NCI-H187 treated with DMSO at 0.1 percent for 48 hours (cell line): ENCODE data around the gene ELANE.
"Not testable (repeated sequence)": the region's sequence is repeated elsewhere in the genome, so short reads cannot be mapped to it uniquely, and the experiment has no call there.

ENCODE experiments used
- DNase-seq: peaks from one replicate; lab custom pipeline; 2025; lab: John Stamatoyannopoulos, UW

ELANE gene

DNA sequence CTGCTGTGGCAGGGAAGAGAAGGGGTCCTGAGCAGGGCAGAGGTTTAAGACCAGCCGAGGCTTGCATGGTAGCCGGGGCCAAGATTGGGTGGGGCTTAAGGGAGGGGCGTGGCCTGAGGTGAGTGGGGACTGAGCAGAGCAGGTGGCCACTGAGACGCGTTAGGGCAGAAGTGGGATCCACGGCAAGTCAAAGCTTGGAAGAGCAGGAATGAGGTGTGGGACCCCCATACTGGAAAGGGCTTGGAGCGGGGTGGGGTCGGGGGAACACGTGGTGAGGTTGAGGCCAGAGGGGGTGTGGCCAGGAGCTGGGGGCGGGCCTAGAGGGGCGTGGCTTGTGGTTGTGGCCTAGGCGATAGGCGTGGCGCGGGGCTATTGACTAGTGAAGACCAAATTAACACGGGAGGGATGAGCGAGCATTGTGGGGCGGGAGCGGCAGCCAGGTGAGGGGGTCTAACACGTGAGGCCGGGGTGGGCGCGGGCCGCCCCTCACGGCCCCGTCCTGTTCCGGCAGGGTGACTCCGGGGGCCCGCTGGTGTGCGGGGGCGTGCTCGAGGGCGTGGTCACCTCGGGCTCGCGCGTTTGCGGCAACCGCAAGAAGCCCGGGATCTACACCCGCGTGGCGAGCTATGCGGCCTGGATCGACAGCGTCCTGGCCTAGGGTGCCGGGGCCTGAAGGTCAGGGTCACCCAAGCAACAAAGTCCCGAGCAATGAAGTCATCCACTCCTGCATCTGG, 10.6 kb downstream of the ELANE start:
- no peak for DNase-seq

DNA sequence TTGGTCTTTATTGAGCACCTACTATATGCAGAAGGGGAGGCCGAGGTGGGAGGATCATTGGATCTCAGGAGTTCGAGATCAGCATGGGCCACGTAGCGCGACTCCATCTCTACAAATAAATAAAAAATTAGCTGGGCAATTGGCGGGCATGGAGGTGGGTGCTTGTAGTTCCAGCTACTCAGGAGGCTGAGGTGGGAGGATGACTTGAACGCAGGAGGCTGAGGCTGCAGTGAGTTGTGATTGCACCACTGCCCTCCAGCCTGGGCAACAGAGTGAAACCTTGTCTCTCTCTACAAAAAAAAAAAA, 11.2 kb downstream of the ELANE start:
- DNase-seq, result no peak

DNA sequence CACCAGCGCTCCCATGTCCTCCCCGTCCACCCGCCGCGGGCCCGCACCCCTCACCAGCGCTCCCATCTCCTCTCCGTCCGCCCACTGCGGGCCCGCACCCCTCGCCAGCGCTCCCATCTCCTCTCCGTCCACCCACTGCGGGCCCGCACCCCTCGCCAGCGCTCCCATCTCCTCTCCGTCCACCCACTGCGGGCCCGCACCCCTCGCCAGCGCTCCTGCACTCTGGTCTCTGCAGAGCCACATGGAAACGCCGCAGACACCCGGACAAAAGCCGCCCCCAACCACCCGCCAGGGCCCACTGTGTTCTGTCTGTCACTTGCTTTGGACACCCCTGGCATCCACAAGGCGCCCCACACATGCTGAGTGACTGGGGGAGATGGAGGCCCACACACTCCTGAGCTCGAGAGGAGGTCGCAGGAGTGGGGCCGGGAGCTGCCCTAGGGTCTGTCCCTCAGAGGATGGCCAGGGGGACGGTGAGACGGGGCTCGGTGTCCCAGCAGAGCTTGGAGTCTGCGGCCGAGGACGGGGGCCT, 14.7 kb downstream of the ELANE start:
- no peak for DNase-seq

DNA sequence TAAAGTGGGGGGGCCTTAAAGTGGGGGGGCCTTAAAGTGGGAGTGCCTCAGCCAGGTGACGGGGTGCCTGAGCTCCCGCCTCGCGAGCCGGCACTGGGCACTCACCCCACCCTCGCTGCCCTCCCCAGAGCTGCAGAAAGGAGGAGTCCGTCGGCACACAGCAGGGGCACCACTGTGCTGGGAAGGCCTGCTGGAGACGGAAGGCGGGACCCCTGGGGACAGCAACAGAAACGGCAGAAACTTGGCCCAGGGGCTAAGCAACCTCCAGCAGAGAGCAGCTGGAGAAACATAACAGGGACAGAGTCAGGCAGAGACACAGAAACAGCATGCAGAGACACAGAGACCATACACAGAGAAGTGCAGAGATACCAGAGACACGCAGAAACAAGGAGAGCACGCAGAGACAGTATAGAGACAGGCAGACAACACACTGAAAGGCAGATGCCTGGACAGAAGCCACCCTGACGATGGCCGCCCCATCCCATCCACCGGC, 15.2 kb downstream of the ELANE start:
- DNase-seq, result no peak

DNA sequence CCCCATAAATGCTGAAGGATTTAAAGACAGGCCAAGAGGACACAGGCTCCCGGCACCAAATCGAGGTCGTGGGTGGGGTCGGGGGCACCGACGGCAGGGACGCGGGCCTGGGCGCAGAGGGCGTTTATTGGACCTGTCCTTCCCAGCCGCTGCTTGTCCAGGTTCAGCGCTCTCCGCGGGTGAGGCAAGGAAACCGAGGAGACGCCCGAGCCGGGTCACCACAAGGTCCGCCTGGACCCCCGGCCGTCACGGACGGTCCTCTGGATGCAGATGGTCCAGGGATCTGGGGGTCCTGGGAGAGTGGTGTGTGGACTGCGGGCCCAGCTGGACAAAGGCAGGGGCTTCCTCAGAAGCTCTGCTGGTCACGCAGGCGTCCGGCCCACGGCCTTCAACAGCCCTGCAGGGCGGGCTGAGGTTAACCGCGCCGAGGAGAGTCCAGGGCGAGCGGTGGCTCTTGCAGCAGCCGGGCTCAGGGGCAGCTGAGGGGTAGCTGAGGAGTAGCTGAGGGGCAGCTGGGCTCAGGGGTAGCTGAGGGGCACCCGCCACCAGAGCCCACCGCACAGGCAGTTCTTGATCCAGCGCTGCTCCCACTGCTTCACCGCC, 15.9 kb downstream of the ELANE start:
- DNase-seq, result no peak

DNA sequence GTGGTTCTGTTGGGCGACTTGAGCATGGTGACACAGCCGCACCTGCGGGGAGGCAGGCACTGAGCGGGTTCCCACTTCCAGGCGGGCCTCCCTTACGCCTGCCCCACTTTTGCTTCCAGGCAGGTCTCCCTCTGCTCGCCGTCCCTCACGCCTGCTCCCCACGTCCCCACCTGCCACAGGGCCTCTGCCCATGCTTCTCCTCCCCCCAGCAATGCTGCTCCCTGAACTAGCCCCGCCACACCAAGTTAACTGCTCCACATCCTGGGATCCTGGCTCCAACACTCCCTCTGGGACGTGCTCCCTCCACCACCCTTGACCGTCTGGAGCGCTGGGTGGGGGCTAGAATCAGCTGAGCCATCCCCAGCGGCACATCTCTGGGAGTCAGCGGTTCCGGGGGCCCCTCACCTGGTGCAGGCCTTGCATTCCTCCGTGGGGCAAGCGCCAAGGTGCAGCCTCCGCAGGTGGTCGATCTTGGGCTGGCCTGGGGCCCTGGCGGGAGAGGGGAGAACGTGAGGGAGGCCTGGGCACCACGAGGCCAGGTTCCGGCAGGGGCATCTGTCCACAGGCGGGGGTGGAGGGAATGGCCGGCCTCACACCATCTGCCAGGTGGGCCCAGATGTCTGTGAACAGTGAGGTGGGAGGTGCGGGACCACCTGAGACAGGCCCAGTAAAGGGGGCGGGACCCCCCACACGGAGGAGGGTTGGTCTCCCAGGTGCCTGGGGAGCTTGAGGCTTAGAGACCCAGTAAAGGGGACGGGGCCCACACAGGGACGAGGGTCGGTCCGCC, 16.5 kb downstream of the ELANE start:
- DNase-seq, result no peak

DNA sequence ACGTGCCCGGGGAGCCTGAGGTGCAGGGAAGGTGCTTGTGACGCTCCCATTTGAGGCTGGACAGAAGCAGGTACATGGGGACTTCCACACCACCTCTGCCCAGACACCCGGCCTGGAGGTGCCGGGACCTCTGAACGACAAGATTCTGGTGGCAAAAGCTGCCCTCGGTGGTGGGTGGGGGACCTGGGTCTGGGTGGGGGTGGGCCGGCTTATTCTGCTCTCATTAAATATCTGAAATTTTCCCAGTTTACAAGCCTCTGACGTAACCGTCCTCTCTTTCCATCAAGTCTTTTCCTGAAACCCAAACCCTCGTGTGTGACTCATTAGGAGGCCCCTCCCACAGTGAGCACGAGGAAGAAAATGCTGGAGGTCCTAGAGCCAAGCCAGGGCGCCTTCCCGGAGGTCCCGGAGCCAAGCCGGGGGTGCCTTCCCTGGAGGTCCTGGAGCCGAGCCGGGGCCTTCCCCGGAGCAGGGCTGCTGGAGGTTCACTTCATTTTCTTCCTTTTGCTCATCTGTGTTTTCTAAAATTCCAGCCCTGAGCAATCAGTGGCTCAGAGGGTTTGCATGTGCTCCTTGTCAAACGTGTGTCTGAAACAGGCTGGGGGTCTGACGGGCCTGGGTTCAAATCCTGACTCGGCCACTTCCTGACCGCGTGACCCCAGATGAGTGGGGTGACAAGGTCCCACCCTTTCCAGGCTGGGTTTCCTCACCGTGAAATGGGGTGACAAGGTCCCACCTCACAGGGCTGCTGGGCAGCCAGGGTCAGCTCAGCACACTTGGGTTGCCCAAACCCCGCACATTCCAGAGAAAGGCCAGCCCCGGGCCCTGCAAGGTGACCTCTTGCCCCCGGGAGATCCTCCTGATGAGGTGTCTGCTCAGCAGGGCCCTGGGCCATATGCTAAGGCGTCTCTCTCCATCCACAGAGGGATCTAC, 17.4 kb downstream of the ELANE start:
- no peak for DNase-seq

DNA sequence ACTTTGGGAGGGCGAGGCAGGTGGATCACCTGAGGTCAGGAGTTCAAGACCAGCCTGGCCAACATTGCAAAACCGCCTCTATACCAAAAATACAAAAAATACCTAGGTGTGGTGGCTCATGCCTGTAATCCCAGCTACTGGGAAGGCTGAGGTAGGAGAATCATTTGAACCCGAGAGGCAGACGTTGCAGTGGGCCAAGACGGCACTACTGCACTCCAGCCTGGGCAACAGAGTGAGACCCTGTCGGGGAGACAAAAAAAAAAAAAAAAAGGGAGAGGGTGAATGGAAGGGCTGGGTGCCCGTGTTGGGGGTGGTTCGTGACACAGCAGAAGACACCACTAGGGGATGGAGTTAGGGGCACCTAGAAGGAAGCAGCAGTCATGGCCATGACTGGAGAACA, 18.2 kb downstream of the ELANE start:
- DNase-seq, result no peak

DNA sequence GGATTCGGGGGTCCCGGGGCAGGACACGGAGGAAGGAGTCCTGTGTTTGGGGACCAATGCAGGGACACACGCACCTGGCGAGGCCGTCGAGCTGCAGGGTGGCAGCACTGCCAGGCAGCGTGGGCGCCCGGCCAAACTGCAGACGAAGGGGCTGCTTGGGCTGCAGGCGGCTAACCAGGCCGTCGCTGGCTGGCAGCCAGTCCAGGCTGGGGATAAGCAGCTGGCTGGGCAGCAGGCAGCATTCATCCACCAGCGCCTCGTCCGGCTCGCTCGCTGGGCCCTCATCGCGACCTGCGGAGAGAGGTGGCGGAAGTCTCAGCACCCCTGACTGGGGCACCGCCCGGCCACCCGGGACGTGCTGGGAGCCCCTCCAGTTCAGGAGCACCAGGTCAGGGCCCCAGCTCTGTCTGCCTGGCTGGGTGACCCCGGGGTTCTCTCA, 18.9 kb downstream of the ELANE start:
- no peak for DNase-seq

DNA sequence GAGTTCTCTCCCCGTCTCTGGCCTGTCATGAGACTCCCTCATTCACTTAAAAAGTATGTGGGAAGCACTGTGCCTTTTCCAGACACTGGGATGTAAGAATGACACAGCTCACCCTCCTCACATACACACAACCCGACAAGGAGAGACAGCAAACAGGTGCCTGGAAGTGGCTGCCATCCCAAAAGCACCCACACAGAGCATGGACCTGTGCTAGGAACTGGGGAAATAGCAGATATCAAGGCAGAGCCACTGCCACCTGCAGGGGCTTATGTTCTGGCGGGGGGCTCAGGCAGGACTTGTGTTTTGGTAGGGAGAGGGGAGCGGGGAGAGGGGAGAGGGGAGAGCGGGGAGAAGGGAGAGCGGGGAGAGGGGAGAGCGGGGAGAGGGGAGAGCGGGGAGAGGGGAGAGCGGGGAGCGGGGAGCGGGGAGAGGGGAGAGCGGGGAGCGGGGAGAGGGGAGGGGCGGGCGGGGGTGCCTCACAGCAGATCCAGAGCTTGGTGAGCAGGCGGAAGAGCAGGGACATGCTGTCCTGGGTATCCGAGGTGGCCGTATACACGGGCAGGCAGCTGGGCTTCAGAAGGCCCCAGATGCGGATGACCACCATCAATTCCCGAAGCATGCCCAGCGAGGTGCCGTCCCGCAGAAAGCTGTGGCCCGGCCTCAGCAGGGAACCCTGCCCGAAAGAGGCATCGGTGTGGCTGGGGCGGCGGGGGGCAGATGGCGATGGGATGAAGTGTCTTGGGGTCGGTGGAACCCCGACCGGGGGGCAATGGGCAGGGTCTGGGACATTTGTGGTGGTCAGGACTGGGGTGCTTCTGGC, 19.6 kb downstream of the ELANE start:
- no peak for DNase-seq

DNA sequence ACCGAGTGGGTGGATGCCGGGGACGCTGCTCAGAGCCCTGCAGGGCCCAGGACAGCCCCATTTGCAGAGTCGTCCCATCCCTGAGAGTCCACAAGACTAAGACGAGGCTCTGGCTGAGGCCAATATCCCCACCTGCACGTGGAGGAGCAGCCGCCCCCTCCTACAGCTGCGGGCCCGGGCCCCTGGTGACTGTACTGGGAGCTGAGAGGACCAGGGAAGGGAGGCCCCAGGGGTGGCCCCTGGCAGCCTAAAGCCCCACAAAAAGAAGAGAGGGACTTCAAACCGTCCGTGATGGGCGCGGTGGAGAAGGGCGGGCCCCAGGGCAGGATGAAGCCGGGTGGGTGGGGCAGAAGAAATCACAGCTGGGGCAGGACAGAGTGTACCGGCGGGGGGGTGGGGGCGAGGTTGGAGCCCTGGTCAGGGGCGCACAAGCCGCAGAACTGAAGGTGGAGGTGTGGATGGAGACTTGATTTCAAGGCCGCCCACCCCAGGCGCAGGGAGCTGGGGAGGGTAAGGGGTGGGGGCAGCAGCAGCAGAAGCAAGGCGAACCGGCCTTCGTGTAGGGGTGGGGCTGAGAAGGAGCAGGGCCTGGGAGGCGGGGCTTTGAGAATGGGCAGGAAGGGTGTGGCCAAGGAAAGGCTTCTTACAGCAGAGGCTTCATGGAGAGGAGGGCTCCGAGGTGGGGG, 20.3 kb downstream of the ELANE start:
- no peak for DNase-seq

DNA sequence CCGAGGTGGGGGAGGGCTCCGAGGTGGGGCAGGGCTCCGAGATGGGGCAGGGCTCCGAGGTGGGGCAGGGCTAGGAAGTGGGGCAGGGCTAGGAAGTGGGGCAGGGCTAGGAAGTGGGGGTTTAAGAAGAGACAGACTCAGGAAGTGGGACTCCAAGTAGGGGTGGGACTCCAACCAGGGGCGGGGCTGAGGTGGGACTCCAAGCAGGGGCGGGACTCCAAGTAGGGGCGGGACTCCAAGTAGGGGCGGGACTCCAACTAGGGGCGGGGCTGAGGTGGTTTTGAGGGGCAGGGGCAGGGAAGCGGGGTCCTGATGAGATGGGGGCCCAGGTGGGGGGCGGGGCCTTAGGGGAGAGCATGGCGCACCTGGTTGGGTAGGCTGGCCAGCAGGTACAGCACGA, 21.0 kb downstream of the ELANE start:
- DNase-seq, result no peak

DNA sequence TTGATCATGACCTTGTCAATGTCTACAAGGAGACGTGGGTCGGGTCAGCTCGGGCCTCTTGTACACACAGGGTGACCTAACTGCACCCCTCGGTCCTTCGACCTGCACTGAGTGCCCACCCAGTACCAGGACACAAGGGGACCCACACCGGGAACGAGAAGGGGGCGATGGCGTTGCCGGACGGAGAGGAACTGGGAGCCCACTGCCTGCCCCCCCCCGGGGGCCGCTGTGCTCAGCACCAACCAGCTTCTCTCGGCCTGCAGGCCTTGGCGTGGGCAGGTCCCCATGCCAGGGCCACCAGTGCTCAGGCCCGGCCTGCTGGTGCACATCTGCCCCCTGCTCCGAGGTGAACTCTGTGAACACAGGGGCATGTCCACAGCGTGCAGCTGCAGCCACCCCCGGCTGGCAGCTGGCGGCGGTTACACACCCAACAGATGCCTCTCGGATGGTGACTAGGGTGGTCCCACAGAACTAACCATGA, 21.5 kb downstream of the ELANE start:
- DNase-seq, result no peak

DNA sequence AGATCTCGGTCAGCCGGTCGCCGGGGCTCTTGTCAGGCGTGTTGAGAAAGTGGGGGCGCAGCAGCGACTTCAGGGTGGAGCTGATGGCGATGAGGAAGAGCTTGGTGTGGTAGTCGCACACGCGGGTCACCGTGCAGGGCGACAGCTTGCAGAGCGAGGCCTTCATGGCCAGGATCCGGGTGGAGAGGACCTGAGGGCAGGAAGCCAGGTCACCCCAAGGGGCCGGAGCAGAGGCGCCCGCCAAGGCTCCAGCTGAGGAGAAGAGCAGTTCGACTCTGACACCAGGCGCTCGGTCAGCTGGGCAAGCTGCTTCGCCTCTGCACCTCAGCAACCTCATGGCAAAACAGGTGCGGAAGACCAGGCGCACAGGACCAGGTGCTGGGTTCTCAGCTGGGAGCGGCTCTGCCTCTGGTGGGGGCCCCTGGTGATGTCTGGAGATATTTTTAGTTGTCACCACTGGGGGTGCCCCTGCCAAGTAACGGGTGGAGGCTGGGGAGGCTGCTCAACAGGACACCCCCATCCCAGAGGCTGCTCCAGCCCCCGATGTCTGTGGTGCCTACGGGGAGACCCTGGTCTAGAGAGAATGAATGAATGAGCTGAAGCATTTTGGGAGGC, 23.3 kb downstream of the ELANE start:
- DNase-seq, result no peak

DNA sequence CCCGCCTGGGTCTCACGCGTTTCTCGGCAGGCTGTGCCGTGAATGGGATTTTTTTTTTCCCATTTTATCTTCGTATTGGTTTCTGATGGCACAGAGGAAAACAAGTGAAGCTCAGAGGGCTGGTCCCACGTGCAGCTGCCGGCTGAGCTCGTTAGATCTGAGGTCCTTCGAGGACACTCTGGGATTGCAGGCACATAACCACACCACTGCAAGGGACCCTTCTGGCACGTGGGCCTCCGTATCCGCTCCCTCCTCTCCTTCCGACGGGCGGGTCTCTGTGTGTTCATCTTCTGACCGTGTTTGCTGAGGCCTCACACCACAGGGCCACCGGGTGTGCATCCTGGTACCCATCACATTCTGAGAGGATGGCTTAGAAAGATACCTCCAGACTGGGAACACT, 24.0 kb downstream of the ELANE start:
- no peak for DNase-seq

DNA sequence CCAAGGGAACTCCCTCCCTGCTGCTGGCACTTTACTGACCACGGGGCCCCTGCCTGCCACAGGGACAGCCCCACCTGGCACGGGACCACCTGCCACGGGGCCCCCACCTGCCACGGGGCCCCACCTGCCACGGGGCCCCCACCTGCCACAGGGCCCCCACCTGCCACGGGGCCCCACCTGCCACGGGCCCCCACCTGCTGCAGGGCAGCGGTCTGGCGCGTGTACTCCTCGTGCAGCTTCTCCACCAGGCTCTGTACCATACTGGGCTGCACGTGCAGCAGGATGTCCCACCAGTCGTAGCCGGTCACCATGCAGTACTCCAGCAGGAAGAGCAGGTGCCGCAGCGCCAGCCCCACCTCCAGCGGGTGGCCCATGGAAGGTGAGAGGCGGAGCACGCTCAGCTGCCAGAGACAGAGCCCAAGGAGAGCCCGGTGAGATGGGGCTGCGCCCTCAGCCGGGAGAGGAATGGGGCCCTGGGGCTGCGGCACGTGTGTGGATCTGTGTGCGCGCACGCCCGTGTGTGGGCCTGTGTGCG, 24.7 kb downstream of the ELANE start:
- DNase-seq, result no peak

DNA sequence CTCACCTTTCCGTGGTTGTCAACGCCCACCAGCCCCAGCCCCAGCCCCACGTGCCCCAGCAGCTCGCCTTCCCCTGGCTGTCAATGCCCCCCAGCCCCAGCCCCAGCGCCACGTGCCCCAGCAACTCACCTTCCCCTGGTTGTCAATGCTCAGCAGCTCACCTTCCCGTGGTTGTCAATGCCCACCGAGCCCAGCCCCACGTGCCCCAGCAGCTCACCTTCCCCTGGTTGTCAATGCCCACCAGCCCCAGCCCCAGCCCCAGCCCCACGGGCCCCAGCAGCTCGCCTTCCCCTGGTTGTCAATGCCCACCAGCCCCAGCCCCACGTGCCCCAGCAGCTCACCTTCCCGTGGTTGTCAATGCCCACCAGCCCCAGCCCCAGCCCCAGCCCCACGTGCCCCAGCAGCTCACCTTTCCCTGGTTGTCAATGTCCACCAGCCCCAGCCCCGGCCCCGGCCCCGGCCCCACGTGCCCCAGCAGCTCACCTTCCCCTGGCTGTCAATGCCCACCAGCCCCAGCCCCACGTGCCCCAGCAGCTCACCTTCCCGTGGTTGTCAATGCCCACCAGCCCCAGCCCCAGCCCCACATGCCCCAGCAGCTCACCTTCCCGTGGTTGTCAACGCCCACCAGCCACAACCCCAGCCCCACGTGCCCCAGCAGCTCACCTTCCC, 26.0 kb downstream of the ELANE start:
- DNase-seq, result not testable (repeated sequence)

DNA sequence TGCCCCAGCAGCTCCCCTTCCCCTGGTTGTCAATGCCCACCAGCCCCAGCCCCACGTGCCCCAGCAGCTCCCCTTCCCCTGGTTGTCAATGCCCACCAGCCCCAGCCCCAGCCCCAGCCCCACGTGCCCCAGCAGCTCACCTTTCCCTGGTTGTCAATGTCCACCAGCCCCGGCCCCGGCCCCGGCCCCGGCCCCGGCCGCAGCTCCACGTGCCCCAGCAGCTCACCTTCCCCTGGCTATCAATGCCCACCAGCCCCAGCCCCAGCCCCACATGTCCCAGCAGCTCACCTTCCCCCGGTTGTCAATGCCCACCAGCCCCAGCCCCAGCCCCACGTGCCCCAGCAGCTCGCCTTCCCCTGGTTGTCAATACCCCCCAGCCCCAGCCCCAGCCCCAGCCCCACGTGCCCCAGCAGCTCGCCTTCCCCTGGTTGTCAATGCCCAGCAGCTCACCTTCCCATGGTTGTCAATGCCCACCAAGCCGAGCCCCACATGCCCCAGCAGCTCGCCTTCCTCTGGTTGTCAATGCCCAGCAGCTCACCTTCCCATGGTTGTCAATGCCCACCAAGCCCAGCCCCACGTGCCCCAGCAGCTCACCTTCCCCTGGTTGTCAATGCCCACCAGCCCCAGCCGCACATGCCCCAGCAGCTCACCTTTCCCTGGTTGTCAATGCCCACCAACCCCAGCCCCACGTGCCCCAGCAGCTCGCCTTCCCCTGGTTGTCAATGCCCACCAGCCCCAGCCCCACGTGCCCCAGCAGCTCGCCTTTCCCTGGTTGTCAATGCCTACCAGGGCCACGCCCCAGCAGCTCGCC, 26.9 kb downstream of the ELANE start:
- DNase-seq, result not testable (repeated sequence)
